GM23338 (cell line): Measurements from ENCODE around the gene MICALL2.

ENCODE experiments used
- CREB1 ChIP-seq: fragments of 250-450 bp; sonication (Bioruptor Pico); IDR thresholded peaks from 2 replicates; pipeline ENCODE4 v1.5.0; 2020; ENCODE audit warnings: low read depth, mild to moderate bottlenecking, moderate library complexity
- CTCF ChIP-seq, 2 experiments: fragments of 200-600 bp in 1 of 2; sonication (generic) in 1 of 2; conservative IDR thresholded peaks; 2 replicates each; pipeline versions ENCODE4 v1.5.1 to v1.6.1; 2016 to 2017; ENCODE audit warnings: antibody characterized with exemption in 2 of 2, low read depth in 2 of 2, mild to moderate bottlenecking in 2 of 2, moderate library complexity in 1 of 2
- ETS1 ChIP-seq: IDR thresholded peaks from 2 replicates; pipeline ENCODE4 v1.6.1; 2016; ENCODE audit warnings: antibody characterized with exemption
- EZH2 ChIP-seq: fragments of 200-600 bp; sonication (generic); IDR thresholded peaks from one replicate; pipeline ENCODE4 v1.8.0; 2017; ENCODE audit warnings: antibody characterized with exemption, mild to moderate bottlenecking, low read depth; ENCODE audit not compliant: unreplicated experiment
- EZH2phosphoT487 ChIP-seq: fragments of 200-600 bp; sonication (generic); IDR thresholded peaks from one replicate; pipeline ENCODE4 v1.8.1; 2018; ENCODE audit warnings: antibody characterized with exemption; ENCODE audit not compliant: unreplicated experiment
- JUNB ChIP-seq: IDR thresholded peaks from one replicate; pipeline ENCODE4 v1.6.1; 2016; ENCODE audit warnings: antibody characterized with exemption; ENCODE audit not compliant: unreplicated experiment
- NANOG ChIP-seq: IDR thresholded peaks from 2 replicates; pipeline ENCODE4 v1.6.1; 2016; ENCODE audit warnings: antibody characterized with exemption, borderline replicate concordance
- POLR2AphosphoS5 ChIP-seq: IDR thresholded peaks from 2 replicates; pipeline ENCODE4 v1.6.1; 2016; ENCODE audit warnings: antibody characterized with exemption, low read depth
- REST ChIP-seq: IDR thresholded peaks from one replicate; pipeline ENCODE4 v1.6.1; 2018; ENCODE audit warnings: antibody characterized with exemption; ENCODE audit not compliant: unreplicated experiment
- STAT1 ChIP-seq: IDR thresholded peaks from one replicate; pipeline ENCODE4 v1.6.1; 2016; ENCODE audit warnings: antibody characterized with exemption; ENCODE audit not compliant: unreplicated experiment
- ZNF114 ChIP-seq: fragments of 250-450 bp; sonication (Bioruptor Pico); IDR thresholded peaks from 2 replicates; pipeline ENCODE4 v1.5.0; 2020; ENCODE audit warnings: mild to moderate bottlenecking, moderate library complexity
- ZNF331 ChIP-seq: fragments of 250-450 bp; sonication (Bioruptor Pico); IDR thresholded peaks from 2 replicates; pipeline ENCODE4 v1.5.0; 2020; ENCODE audit warnings: low read depth, mild to moderate bottlenecking, moderate library complexity
- ZNF462 ChIP-seq: fragments of 250-450 bp; sonication (Bioruptor Pico); IDR thresholded peaks from 2 replicates; pipeline ENCODE4 v1.5.0; 2020; ENCODE audit warnings: mild to moderate bottlenecking, moderate library complexity

GRCh38 chr7:1449951-1450350 is 9.3 kb downstream of the MICALL2 start:
- no peak for TF ChIP-seq CTCF (conservative IDR thresholded peaks at IDR 0.05; ENCODE audit: low read depth in 2 of 2)
- no peak for TF ChIP-seq EZH2phosphoT487
- TF ChIP-seq REST = no peak
- TF ChIP-seq JUNB = no peak
- no peak for TF ChIP-seq EZH2
- no peak for TF ChIP-seq ZNF114 (CRISPR knock-in tag)
- no peak for TF ChIP-seq POLR2AphosphoS5
- no peak for TF ChIP-seq ETS1
- TF ChIP-seq CREB1 = no peak
- no peak for TF ChIP-seq ZNF462
- no peak for TF ChIP-seq NANOG
- no peak for TF ChIP-seq ZNF331 (CRISPR knock-in tag)
- no peak for TF ChIP-seq STAT1
